Transverse colon (tissue), 4 donors: Measurements from ENCODE around the gene SPPL3. TPM values are rescaled to one million over a fixed set of nuclear protein-coding genes. Genes with fewer than 3 reads are reported as not detected.

Source experiments
- DNase-seq: peaks from one replicate; pipeline ENCODE4 v3.0.0-alpha.2; 2019
- H3K27ac ChIP-seq, 4 donors: fragments of 200-600 bp; sonication (generic); 2 replicates each; pipeline ENCODE4 v1.5.1; 2016 to 2018; ENCODE audit warnings: inconsistent platforms in 4 of 4
- H3K27me3 ChIP-seq: fragments of 200-600 bp; sonication (generic); 2 replicates; pipeline ENCODE4 v1.5.1; 2017; ENCODE audit warnings: inconsistent platforms
- H3K36me3 ChIP-seq, 4 donors: fragments of 200-600 bp; sonication (generic); 2 replicates each; pipeline ENCODE4 v1.5.1; 2017 to 2019; ENCODE audit warnings: inconsistent platforms in 4 of 4
- H3K4me1 ChIP-seq, 4 donors: fragments of 200-600 bp; sonication (generic); 2 replicates each; pipeline ENCODE4 v1.5.1; 2017 to 2020; ENCODE audit warnings: inconsistent platforms in 4 of 4
- H3K4me3 ChIP-seq, 4 donors: fragments of 200-600 bp; sonication (generic); 1 replicate in 1 of 4; 2 replicates in 3 of 4; pipeline versions ENCODE4 v1.5.1 to v1.6.1; 2017 to 2019; ENCODE audit warnings: inconsistent platforms in 4 of 4
- H3K9me3 ChIP-seq, 2 donors: fragments of 200-600 bp; sonication (generic); 2 replicates each; pipeline ENCODE4 v1.5.1; 2017 to 2019; ENCODE audit warnings: inconsistent platforms in 2 of 2
- EP300 ChIP-seq: sonication (generic); formaldehyde crosslinking; IDR thresholded peaks from one replicate; pipeline ENCODE4 v1.6.1; 2017; ENCODE audit warnings: antibody characterized with exemption, low read depth
- POLR2A ChIP-seq: fragments of 450-650 bp; IDR thresholded peaks from one replicate; pipeline ENCODE4 v1.6.1; 2016; ENCODE audit warnings: antibody characterized with exemption, mild to moderate bottlenecking, moderate library complexity
- POLR2AphosphoS5 ChIP-seq, 3 donors: sonication (generic); formaldehyde crosslinking; IDR thresholded peaks; one replicate each; pipeline ENCODE4 v1.6.1; 2016; ENCODE audit warnings: antibody characterized with exemption in 3 of 3
- whole genome bisulfite sequencing, 2 donors: methylation state at CpG; one replicate each; pipeline ENCODE4 v1.1.5; 2018; ENCODE audit warnings: low coverage in 1 of 2; 5-methylcytosine and 5-hydroxymethylcytosine counted together
- in situ Hi-C, 4 donors: fragments of 200-750 bp; cut with MboI; loops; one replicate each; pipeline versions ENCODE4 v1.15.0 to v1.15.1; 2017; ENCODE audit warnings: low sequenced_read_pairs in 3 of 4, low pct_ligation_motif_present in 1 of 4, low pct_unique_long_range_greater_than_20kb in 1 of 4
- intact Hi-C: fragments of 100-400 bp; cut with DNase I; formaldehyde crosslinking; loops from one replicate; pipeline ENCODE4 v1.15.1; 2023; ENCODE audit warnings: low total_unique reads
- total RNA-seq, 4 donors: library from RNA; depleted of rRNA; stranded (reverse); fragments of >200 nt; gene quantifications; one replicate each; pipeline ENCODE4 v1.1.0, GENCODE V29; 2016
- TF ChIP-seq, protein P1 (sequence below), 5 experiments: fragments of 200-600 bp in 3 of 5; fragments of 450-650 bp in 2 of 5; sonication (generic) in 3 of 5; IDR thresholded peaks; 1 replicate in 2 of 5; 2 replicates in 3 of 5; pipeline ENCODE4 v1.5.1; 2016 to 2017; ENCODE audit warnings: antibody characterized with exemption in 5 of 5, inconsistent platforms in 3 of 5, mild to moderate bottlenecking in 2 of 5, moderate library complexity in 1 of 5

The SPPL3 gene
- total RNA-seq, 4 donors from 2014 or later: 34.7 to 45.4 (median 41.6) TPM

DNA sequence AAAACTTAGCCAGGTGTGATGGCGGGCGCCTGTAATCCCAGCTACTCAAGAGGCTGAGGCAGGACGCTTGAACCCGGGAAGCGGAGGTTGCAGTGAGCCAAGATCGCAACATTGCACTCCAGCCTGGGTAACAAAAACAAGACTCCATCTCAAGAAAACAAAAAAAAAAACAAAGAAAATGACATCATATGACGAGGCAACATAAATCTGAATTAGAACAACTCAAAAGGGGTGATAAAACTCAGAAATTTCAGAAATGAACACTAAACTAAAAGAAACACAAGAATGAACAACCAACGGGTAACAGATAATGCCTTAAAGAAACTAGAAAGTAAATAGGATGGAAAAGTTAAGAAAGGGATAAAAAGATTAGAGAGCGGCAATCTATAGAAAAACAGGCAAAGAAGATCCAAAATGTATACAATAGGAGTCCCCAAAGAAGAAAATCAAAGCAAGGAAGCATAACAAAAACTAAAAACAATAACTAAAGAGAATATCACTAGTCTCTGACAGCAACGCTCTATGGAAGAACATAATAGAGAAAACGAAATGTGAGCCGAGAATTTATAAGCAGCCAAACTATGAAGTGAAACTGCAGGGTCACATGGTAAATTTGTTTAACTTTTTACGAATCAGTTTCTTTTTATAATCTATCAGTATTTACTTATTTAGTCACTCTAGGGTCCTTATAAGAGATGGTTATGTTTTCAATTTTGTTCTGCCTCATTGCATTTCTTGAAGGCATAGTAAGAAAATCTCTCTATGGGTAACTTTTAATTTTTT, 45.7 kb downstream of the SPPL3 start:
- Histone ChIP-seq H3K4me3 (no peak overlapping the region), H3K4me1 (peaks cover 2 to 41% (median 13%) of the 10 kb centered on the region in 4 donors), H3K36me3 (no peaks in the 10 kb centered on the region), H3K27me3 (no peaks in the 10 kb centered on the region), H3K9me3 (peaks cover 3 to 4% of the 10 kb centered on the region in 2 donors), H3K27ac (no peak overlapping the region)
- TF ChIP-seq EP300 (no peak), POLR2A (no peak), POLR2AphosphoS5 (IDR thresholded peaks at IDR 0.05) (no peak)
- TF ChIP-seq, protein P1, sequence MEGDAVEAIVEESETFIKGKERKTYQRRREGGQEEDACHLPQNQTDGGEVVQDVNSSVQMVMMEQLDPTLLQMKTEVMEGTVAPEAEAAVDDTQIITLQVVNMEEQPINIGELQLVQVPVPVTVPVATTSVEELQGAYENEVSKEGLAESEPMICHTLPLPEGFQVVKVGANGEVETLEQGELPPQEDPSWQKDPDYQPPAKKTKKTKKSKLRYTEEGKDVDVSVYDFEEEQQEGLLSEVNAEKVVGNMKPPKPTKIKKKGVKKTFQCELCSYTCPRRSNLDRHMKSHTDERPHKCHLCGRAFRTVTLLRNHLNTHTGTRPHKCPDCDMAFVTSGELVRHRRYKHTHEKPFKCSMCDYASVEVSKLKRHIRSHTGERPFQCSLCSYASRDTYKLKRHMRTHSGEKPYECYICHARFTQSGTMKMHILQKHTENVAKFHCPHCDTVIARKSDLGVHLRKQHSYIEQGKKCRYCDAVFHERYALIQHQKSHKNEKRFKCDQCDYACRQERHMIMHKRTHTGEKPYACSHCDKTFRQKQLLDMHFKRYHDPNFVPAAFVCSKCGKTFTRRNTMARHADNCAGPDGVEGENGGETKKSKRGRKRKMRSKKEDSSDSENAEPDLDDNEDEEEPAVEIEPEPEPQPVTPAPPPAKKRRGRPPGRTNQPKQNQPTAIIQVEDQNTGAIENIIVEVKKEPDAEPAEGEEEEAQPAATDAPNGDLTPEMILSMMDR (IDR thresholded peaks at IDR 0.05): no peak
- WGBS, 2 donors: 90 to 91% methylated on average over 13 of the region's 13 CpGs
- in situ Hi-C loops: no loop called here
- DNase-seq: no peak
- intact Hi-C loops: no loop called here

DNA sequence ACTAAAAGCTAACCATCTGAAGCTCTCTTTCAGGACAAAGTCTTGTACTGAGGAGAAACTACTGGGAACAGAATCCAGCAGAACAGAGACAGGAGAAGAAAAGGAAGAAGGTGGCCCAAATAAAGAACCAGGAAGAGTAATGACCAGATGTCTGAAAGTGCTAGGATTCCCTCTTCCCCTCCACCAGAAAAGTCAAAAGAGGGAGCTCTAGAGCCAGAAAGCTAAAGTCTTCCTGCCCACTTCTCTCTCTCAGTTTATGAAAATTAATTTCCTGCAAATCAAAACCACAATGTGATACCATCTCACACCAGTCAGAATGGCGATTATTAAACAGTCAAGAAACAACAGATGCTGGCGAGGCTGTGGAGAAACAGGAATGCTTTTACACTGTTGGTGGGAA, 47.2 kb downstream of the SPPL3 start:
- WGBS, 2 donors: 40 to 69% methylated on average over 2 of the region's 2 CpGs
- in situ Hi-C loops: no loop called here
- no peak for DNase-seq

DNA sequence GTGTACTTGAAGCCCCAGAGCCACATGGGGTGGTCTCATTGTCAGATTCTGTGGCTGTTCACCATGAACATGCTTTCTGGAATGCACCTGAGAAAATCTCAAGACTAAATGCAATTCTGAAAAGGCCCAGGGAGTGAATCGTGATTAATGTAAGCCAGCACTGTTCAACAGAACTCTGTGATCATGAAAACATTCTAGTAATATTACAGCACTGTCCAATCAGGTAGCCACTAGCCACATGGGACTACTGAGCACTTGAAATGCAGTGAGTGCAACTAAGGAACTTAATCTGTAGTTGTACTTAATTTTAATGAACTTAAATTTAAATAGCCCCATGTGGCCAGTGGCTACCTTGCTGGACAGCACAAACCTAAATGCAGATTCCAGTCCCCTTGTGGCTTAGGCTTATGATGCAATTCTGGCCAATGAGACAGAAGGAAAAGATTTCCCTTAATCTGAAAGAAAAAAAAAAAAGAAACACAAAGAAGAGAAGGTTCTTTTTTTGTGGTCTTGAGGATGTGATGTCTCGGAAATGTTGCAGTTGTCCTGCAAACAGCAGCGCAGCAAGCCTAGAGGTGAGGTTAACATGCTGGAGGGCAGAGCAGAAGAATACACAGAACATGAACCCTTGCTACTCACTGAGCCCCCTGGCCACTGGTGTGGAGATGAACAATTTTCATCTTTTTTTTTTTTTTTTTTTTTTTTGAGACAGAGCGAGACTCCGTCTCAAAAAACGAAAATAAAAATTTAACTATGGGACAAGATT, 48.2 kb downstream of the SPPL3 start:
- Histone ChIP-seq H3K27ac (no peak overlapping the region), H3K36me3 (no peaks in the 10 kb centered on the region), H3K4me3 (no peak overlapping the region), H3K9me3 (peaks cover 3 to 4% of the 10 kb centered on the region in 2 donors), H3K27me3 (no peaks in the 10 kb centered on the region), H3K4me1 (peaks cover 4 to 52% (median 16%) of the 10 kb centered on the region in 4 donors)
- intact Hi-C loops: no loop called here
- WGBS, 2 donors: 77 to 81% methylated on average over 4 to 6 of the region's 6 CpGs
- DNase-seq: no peak
- TF ChIP-seq POLR2AphosphoS5 (IDR thresholded peaks at IDR 0.05): no peak
- in situ Hi-C loops: no loop called here

More for the DNA sequence above, 47.2 kb downstream of the SPPL3 start:
- no peaks in the 10 kb centered on the region for H3K36me3 ChIP-seq
- H3K9me3 ChIP-seq: peaks cover 3 to 4% of the 10 kb centered on the region in 2 donors
- H3K4me3 ChIP-seq: no peak overlapping the region
- TF ChIP-seq POLR2A: no peak
- no peak for TF ChIP-seq POLR2AphosphoS5 (IDR thresholded peaks at IDR 0.05)
- TF ChIP-seq, protein P1 (IDR thresholded peaks at IDR 0.05): peak in 2 of 5 experiments; percentile 10 to 28
- TF ChIP-seq EP300: no peak
- peaks cover 4 to 48% (median 19%) of the 10 kb centered on the region in 4 donors for H3K4me1 ChIP-seq
- no peaks in the 10 kb centered on the region for H3K27me3 ChIP-seq
- peak overlapping the region in 1 of 4 donors; percentile 1 for H3K27ac ChIP-seq
- intact Hi-C loops: no loop called here

DNA sequence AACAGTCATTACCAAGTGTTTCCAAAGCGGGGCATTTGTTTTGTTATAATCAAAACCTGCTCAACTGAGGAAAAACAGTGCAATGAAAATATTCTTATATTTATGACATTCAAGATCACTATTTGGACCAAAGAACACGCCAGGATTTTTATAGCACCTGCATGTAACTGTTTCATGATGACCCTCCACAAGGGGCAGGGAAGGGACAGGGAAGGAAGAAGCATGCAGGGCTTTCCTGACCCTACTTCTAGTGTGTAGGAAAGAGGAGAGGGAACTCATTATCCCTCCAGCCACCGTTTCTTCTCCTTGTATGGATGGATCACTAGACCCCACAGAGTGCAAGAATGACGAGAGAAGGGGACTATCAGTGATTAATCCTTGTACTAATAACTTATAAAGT, 49.4 kb downstream of the SPPL3 start:
- no peak for DNase-seq
- no peaks in the 10 kb centered on the region for H3K27me3 ChIP-seq
- no peaks in the 10 kb centered on the region for H3K36me3 ChIP-seq
- no peak overlapping the region for H3K27ac ChIP-seq
- intact Hi-C loops: no loop called here
- WGBS, 2 donors: 49 to 69% methylated on average over 2 to 4 of the region's 4 CpGs
- TF ChIP-seq EP300 (no peak), POLR2A (no peak), POLR2AphosphoS5 (IDR thresholded peaks at IDR 0.05) (no peak)
- TF ChIP-seq, protein P1 (IDR thresholded peaks at IDR 0.05): no peak
- in situ Hi-C loops: no loop called here
- peaks cover 3 to 4% of the 10 kb centered on the region in 2 donors for H3K9me3 ChIP-seq
- H3K4me3 ChIP-seq: no peak overlapping the region
- peaks cover 4 to 59% (median 22%) of the 10 kb centered on the region in 4 donors for H3K4me1 ChIP-seq
